Endothelial cell of umbilical vein (primary cell): ENCODE results near the gene NOL6. TPM values are rescaled to one million over a fixed set of nuclear protein-coding genes. Genes with fewer than 3 reads are reported as not detected.
A peak's percentile ranks its signal among the peaks of the same experiment; 100 is the strongest.

Source experiments
- BruUV-seq: library from RNA; stranded (reverse); fragments of 400-500 nt; replicated peaks from 2 replicates; lab custom pipeline; 2021; lab: Mats Ljungman, UMichigan
- CTCF ChIA-PET: fragments of 300-600, 350-600 bp; sonication (Branson Sonifier 250); formaldehyde crosslinking; loops from one replicate; lab custom pipeline; 2021; ENCODE audit warnings: antibody characterized with exemption, inconsistent platforms; lab: Charles Lee
- POLR2A ChIA-PET: fragments of 300-600, 350-600 bp; sonication (Branson Sonifier 250); formaldehyde crosslinking; loops from one replicate; lab custom pipeline; 2021; ENCODE audit warnings: antibody characterized with exemption, inconsistent platforms; lab: Charles Lee
- DNase-seq: peaks from one replicate; pipeline ENCODE4 v3.0.0-alpha.2; 2011; ENCODE audit warnings: low read depth, low spot score
- FAIRE-seq: peaks from 2 replicates; lab custom pipeline; 2011; peaks lifted over from hg19 to GRCh38; lab: Jason Lieb, UNC
- H2AFZ ChIP-seq: 2 replicates; pipeline ENCODE4 v1.6.0; 2012; ENCODE audit warnings: low read depth, low read length, control low read depth, inconsistent platforms
- H3K27ac ChIP-seq: 2 replicates; pipeline ENCODE4 v1.5.1; 2011; ENCODE audit warnings: low read depth, mild to moderate bottlenecking, control low read depth, low read length, moderate library complexity; ENCODE audit not compliant: insufficient read depth
- H3K27me3 ChIP-seq, 2 experiments: 2 replicates each; pipeline versions ENCODE4 v1.6.0 to v1.6.1; 2011; ENCODE audit warnings: low read length in 2 of 2, mixed read lengths in 1 of 2; ENCODE audit not compliant: control insufficient read depth in 2 of 2, insufficient read depth in 2 of 2
- H3K36me3 ChIP-seq, 2 experiments: 2 replicates in 1 of 2; 3 replicates in 1 of 2; pipeline ENCODE4 v1.5.1; 2011; ENCODE audit warnings: low read length in 2 of 2, mild to moderate bottlenecking in 1 of 2, moderate library complexity in 1 of 2; ENCODE audit not compliant: control insufficient read depth in 2 of 2, insufficient read depth in 2 of 2; ENCODE audit errors: extremely low read depth in 1 of 2
- H3K4me1 ChIP-seq: 3 replicates; pipeline ENCODE4 v1.5.1; 2011; ENCODE audit warnings: mild to moderate bottlenecking, low read length; ENCODE audit not compliant: control insufficient read depth, insufficient read depth; ENCODE audit errors: extremely low read depth
- H3K4me2 ChIP-seq: 2 replicates; pipeline ENCODE4 v1.6.1; 2011; ENCODE audit warnings: low read length, control low read depth, mixed read lengths; ENCODE audit not compliant: insufficient read depth
- H3K4me3 ChIP-seq, 3 experiments: fragments of 200-600 bp in 1 of 3; sonication (generic), shearing (Covaris generic) in 1 of 3; replicated peaks in 1 of 3; 2 replicates each; pipeline ENCODE4 v1.5.1; 2011 to 2016; ENCODE audit warnings: control low read depth in 3 of 3, low read length in 3 of 3, mild to moderate bottlenecking in 2 of 3, inconsistent platforms in 1 of 3, low read depth in 1 of 3, moderate library complexity in 1 of 3; ENCODE audit not compliant: insufficient read depth in 1 of 3
- H3K79me2 ChIP-seq: 2 replicates; pipeline ENCODE4 v1.6.0; 2012; ENCODE audit warnings: low read length, inconsistent platforms; ENCODE audit not compliant: control insufficient read depth, insufficient read depth
- H3K9ac ChIP-seq: replicated peaks from 2 replicates; pipeline ENCODE3; 2011; ENCODE audit warnings: low read length, control low read depth; ENCODE audit not compliant: insufficient read depth; ENCODE audit errors: extremely low read depth
- H3K9me1 ChIP-seq: replicated peaks from 3 replicates; pipeline ENCODE4 v1.6.0; 2011; ENCODE audit warnings: mild to moderate bottlenecking, low read length; ENCODE audit not compliant: control insufficient read depth, insufficient read depth; ENCODE audit errors: extremely low read depth
- H3K9me3 ChIP-seq: replicated peaks from 2 replicates; pipeline ENCODE4 v1.5.1; 2012; ENCODE audit warnings: low read length, inconsistent platforms; ENCODE audit not compliant: control insufficient read depth, insufficient read depth
- H4K20me1 ChIP-seq: replicated peaks from 2 replicates; pipeline ENCODE3; 2011; ENCODE audit warnings: mild to moderate bottlenecking, low read length; ENCODE audit not compliant: control insufficient read depth, insufficient read depth; ENCODE audit errors: extremely low read depth
- EZH2 ChIP-seq: IDR thresholded peaks from 2 replicates; pipeline ENCODE4 v1.6.1; 2012; ENCODE audit warnings: borderline replicate concordance, low read depth, mild to moderate bottlenecking, moderate library complexity, low read length, inconsistent platforms; ENCODE audit not compliant: severe bottlenecking
- FOS ChIP-seq: IDR thresholded peaks from 2 replicates; pipeline ENCODE4 v1.6.1; 2011; ENCODE audit warnings: mild to moderate bottlenecking, low read length, moderate library complexity, borderline replicate concordance; ENCODE audit not compliant: insufficient read depth
- JUN ChIP-seq: IDR thresholded peaks from 2 replicates; pipeline ENCODE4 v1.6.1; 2011; ENCODE audit warnings: borderline replicate concordance, low read depth; ENCODE audit not compliant: insufficient read length, insufficient read depth
- dilution Hi-C: fragments of 300-500 bp; cut with MboI; formaldehyde crosslinking; loops from one replicate; pipeline ENCODE4 v1.15.0; 2019; ENCODE audit warnings: low sequenced_read_pairs; ENCODE audit not compliant: extremely low pct_ligation_motif_present
- intact Hi-C: fragments of 100-400 bp; cut with micrococcal nuclease; formaldehyde crosslinking; loops from one replicate; pipeline ENCODE4 v1.10.0; 2022
- polyA plus RNA-seq, 4 experiments: library from polyadenylated mRNA; depleted of rRNA in 3 of 4; stranded (reverse) in 3 of 4; unstranded in 1 of 4; fragments of >200 nt; gene quantifications; 2 replicates each; pipeline versions ENCODE4 v1.2.1 to v1.2.3, GENCODE V29; 2011 to 2012; ENCODE audit warnings: missing spikeins in 1 of 4
- total RNA-seq: library from RNA; stranded (reverse); gene quantifications from 2 replicates; pipeline ENCODE4 v1.2.3, GENCODE V29; 2021
- TF ChIP-seq, protein P1 (sequence below), 2 donors: IDR thresholded peaks; 1 replicate in 1 of 2; 2 replicates in 1 of 2; pipeline ENCODE4 v1.5.1; 2011; ENCODE audit warnings: low read length in 2 of 2, mild to moderate bottlenecking in 2 of 2, moderate library complexity in 2 of 2, control low read depth in 1 of 2, inconsistent platforms in 1 of 2, low read depth in 1 of 2; ENCODE audit not compliant: insufficient read depth in 1 of 2; ENCODE audit errors: extremely low read depth in 1 of 2

Gene NOL6
- total and polyA plus RNA-seq, 2 donors (not counting 3 experiments of a cell fraction or from before 2014, with no cell fraction given) = 35.7 to 45.1 TPM

- H3K79me2 ChIP-seq = no peaks in the 10 kb centered on the region
- no peaks in the 10 kb centered on the region for H3K36me3 ChIP-seq
- H3K9ac ChIP-seq = peak overlapping the region; percentile 29
- CTCF ChIA-PET = interaction anchor here (0.5 to 5.5 kb wide), 44 partner anchors 9 to 226 kb away, joined by 3 to 121 read pairs (median 8); partner anchors contain the start of genes ANKRD18B, NFX1 and NOL6
- no TSS peak for BruUV-seq
- peak overlapping the region; percentile 39 for H3K27ac ChIP-seq
- H3K4me1 ChIP-seq = peaks cover 14% of the 10 kb centered on the region
- H3K9me1 ChIP-seq = no peaks in the 10 kb centered on the region
- POLR2A ChIA-PET = interaction anchor here (1.0 to 1.6 kb wide), 2 partner anchors 53 to 61 kb away, joined by 3 read pairs; no protein-coding TSS in a partner anchor
- no peaks in the 10 kb centered on the region for H3K9me3 ChIP-seq
- dilution Hi-C loops (no loop called here), intact Hi-C loops (loop anchor here (1.0 to 5.0 kb wide), 4 partner anchors 46 to 166 kb away; no protein-coding TSS in a partner anchor)
- no peak overlapping the region for H3K4me3 ChIP-seq
- peak; percentile 65 for TF ChIP-seq FOS
- TF ChIP-seq EZH2 = no peak
- TF ChIP-seq, protein P1, sequence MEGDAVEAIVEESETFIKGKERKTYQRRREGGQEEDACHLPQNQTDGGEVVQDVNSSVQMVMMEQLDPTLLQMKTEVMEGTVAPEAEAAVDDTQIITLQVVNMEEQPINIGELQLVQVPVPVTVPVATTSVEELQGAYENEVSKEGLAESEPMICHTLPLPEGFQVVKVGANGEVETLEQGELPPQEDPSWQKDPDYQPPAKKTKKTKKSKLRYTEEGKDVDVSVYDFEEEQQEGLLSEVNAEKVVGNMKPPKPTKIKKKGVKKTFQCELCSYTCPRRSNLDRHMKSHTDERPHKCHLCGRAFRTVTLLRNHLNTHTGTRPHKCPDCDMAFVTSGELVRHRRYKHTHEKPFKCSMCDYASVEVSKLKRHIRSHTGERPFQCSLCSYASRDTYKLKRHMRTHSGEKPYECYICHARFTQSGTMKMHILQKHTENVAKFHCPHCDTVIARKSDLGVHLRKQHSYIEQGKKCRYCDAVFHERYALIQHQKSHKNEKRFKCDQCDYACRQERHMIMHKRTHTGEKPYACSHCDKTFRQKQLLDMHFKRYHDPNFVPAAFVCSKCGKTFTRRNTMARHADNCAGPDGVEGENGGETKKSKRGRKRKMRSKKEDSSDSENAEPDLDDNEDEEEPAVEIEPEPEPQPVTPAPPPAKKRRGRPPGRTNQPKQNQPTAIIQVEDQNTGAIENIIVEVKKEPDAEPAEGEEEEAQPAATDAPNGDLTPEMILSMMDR (IDR thresholded peaks at IDR 0.05; ENCODE audit: extremely low read depth in 1 of 2, insufficient read depth in 1 of 2, low read depth in 1 of 2, low read length in 2 of 2) = peak; percentile 82 to 94
- peak; percentile 35 for TF ChIP-seq JUN
- H3K27me3 ChIP-seq = peaks cover 0 to 2% of the 10 kb centered on the region in 2 experiments
- H3K4me2 ChIP-seq = peak overlapping the region; percentile 37
- H2AFZ ChIP-seq = peak overlapping the region; percentile 66
- H4K20me1 ChIP-seq = no peaks in the 10 kb centered on the region
- FAIRE-seq (peak; percentile 98), DNase-seq (peak; percentile 81)
These were observed 20.9 kb downstream of the NOL6 start for GRCh38 chr9:33452828-33453271.
